LNCAP (cell line): ENCODE results near the gene SEC14L6.
A peak's percentile ranks its signal among the peaks of the same experiment; 100 is the strongest.

Experiments used
- CTCF ChIP-seq: fragments of 450-650 bp; IDR thresholded peaks from 2 replicates; pipeline ENCODE4 v1.5.1; 2017; ENCODE audit warnings: mild to moderate bottlenecking

Gene SEC14L6

GRCh38 chr22:30485362-30485988, 61.1 kb downstream of the SEC14L6 start:
- peak; percentile 98 for TF ChIP-seq CTCF

GRCh38 chr22:30483169-30483568, 63.4 kb downstream of the SEC14L6 start:
- TF ChIP-seq CTCF = no peak

GRCh38 chr22:30481711-30482110, 64.8 kb downstream of the SEC14L6 start:
- no peak for TF ChIP-seq CTCF

- TF ChIP-seq CTCF = no peak
Measured at GRCh38 chr22:30479981-30480380, 66.6 kb downstream of the SEC14L6 start.

- no peak for TF ChIP-seq CTCF
Measured at GRCh38 chr22:30474683-30475424, 71.7 kb downstream of the SEC14L6 start.

GRCh38 chr22:30474121-30474520, 72.4 kb downstream of the SEC14L6 start:
- no peak for TF ChIP-seq CTCF

GRCh38 chr22:30472994-30473720, 73.4 kb downstream of the SEC14L6 start:
- no peak for TF ChIP-seq CTCF
